GM12891 (cell line): ENCODE data around the gene PGD.

Experiments used
- POLR2A ChIP-seq: IDR thresholded peaks from 2 replicates; pipeline ENCODE4 v1.6.1; 2011; ENCODE audit warnings: low read depth, low read length, control low read depth
- POU2F2 ChIP-seq: IDR thresholded peaks from 2 replicates; pipeline ENCODE4 v1.6.1; 2011; ENCODE audit warnings: low read depth, mild to moderate bottlenecking, control low read depth, low read length, moderate library complexity
- TAF1 ChIP-seq: IDR thresholded peaks from 2 replicates; pipeline ENCODE4 v1.6.1; 2011; ENCODE audit warnings: low read depth, low read length, control low read depth

DNA sequence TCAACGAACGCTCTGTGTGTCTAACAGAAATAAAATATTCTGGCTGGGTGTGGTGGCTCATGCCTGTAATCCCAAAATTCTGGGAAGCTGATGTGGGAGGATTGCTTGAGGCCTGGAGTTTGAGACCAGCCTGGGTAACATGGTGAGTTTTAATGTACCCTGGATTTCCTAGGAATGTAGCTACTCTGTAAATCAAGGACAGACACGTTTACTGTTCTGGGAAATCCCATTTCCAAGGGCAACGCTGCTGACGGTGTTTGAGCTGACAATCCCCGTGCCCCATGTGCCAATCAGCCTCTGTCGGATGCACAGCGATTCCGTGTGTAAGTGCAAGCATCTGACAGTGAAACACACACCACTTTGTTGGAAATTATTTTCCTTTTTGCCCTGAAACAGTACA is 59.0 kb downstream of the PGD start:
- TF ChIP-seq TAF1 (no peak), POLR2A (no peak), POU2F2 (no peak)
